RWPE1 (cell line): ENCODE data around the gene RIC3.

Experiments
- CTCF ChIA-PET: fragments of 350-600 bp; sonication (Branson Sonifier 250); formaldehyde crosslinking; extraction: SDS; loops from one replicate; lab custom pipeline; 2021; lab: Yijun Ruan, JAX
- POLR2A ChIA-PET: fragments of 400-600 bp; formaldehyde crosslinking; extraction: SDS; loops from one replicate; lab custom pipeline; 2020; ENCODE audit warnings: antibody characterized with exemption; ENCODE audit not compliant: low non-redundant PET; lab: Yijun Ruan, JAX
- DNase-seq: peaks from one replicate; pipeline ENCODE4 v3.0.0; 2012; ENCODE audit warnings: low spot score
- H3K27ac ChIP-seq: fragments of 450-650 bp; 2 replicates; pipeline ENCODE4 v1.5.1; 2017
- TF ChIP-seq, protein P1 (sequence below): fragments of 450-650 bp; conservative IDR thresholded peaks from 2 replicates; pipeline ENCODE4 v1.5.1; 2017; ENCODE audit warnings: low read depth, mild to moderate bottlenecking

RIC3 gene

DNA sequence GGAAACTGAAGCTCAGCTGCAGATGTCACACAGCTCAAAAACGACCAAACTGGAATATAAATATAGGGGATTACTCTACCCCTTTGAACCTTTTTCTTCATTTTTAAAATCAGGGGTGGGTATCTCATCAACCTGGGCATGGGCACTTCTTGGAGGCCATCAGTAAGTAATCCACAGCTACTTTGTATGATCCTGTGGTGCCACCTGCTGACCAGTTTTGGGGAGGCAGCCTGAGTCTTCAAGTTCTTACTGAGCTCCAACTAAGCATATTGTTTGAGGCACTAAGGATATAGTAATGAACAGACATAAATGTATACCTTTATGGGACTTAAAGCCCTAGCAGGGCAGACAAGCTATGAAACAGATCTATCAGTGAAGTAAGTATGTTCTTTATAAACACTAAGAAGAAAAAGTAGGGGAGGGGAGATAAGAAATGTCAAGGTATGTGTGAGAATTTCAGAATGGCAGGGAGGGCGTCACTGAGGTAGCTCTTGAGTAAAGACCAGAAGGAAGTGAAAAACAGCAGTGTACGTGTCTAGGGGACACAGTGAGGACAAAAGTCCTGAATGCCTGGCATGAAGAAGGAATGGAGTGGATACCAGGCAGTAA, 69.4 kb downstream of the RIC3 start:
- peak; percentile 60 for DNase-seq
- ChIA-PET CTCF (interaction anchor here (0.6 to 4.4 kb wide), 28 partner anchors 11 to 467 kb away, joined by 3 to 67 read pairs (median 5); partner anchors contain the start of genes EIF3F and LMO1), POLR2A (no interaction called here)
- no peak overlapping the region for H3K27ac ChIP-seq
- TF ChIP-seq, protein P1, sequence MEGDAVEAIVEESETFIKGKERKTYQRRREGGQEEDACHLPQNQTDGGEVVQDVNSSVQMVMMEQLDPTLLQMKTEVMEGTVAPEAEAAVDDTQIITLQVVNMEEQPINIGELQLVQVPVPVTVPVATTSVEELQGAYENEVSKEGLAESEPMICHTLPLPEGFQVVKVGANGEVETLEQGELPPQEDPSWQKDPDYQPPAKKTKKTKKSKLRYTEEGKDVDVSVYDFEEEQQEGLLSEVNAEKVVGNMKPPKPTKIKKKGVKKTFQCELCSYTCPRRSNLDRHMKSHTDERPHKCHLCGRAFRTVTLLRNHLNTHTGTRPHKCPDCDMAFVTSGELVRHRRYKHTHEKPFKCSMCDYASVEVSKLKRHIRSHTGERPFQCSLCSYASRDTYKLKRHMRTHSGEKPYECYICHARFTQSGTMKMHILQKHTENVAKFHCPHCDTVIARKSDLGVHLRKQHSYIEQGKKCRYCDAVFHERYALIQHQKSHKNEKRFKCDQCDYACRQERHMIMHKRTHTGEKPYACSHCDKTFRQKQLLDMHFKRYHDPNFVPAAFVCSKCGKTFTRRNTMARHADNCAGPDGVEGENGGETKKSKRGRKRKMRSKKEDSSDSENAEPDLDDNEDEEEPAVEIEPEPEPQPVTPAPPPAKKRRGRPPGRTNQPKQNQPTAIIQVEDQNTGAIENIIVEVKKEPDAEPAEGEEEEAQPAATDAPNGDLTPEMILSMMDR: peak; percentile 82

DNA sequence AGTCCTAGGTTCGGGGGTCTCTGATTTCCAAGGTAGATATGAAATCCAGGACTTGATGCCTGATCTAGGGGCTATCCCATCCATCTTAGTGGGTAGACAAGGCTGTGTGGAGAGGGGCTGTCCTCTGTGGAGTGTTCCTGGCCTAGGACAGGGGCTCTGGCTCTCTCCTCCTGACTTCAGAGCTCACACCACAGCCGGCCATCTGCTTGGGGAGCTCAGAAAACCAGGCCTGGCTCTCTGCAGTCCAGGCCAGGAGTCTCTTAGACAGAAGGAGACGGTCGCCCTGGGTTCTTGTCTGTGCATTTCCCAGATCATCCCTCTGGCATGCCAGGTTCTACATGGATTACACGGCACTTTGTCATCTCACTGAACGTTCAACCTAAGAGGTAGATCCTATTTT, 69.9 kb downstream of the RIC3 start:
- POLR2A ChIA-PET: no interaction called here
- CTCF ChIA-PET: interaction anchor here (0.9 to 4.4 kb wide), 25 partner anchors 11 to 468 kb away, joined by 3 to 67 read pairs (median 5); partner anchors contain the start of genes EIF3F and LMO1
- TF ChIP-seq, protein P1: no peak
- no peak overlapping the region for H3K27ac ChIP-seq
- no peak for DNase-seq

DNA sequence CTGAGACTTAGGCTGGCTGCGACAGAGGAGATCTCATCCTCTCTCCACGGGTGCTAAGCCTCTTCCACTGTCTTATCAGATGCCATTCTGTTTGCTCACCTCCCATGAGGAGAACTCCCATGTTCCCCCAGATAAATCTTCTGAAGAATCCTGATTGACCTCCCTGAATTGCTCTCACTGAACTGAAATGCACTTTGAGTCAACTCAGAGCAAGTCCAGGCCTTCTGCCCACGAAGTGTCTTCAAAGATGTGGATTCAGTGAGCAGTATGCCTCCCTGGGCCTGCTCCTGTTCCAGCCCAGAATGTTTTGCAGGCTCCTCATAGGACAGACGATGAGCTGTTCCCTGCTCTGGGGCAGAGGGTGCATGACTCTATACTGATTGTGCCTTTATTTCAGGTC, 70.5 kb downstream of the RIC3 start:
- no peak overlapping the region for H3K27ac ChIP-seq
- TF ChIP-seq, protein P1: no peak
- POLR2A ChIA-PET: no interaction called here
- no peak for DNase-seq
- CTCF ChIA-PET: interaction anchor here (1.2 to 4.4 kb wide), 11 partner anchors 10 to 464 kb away, joined by 3 to 67 read pairs (median 8); partner anchors contain the start of genes EIF3F and LMO1

DNA sequence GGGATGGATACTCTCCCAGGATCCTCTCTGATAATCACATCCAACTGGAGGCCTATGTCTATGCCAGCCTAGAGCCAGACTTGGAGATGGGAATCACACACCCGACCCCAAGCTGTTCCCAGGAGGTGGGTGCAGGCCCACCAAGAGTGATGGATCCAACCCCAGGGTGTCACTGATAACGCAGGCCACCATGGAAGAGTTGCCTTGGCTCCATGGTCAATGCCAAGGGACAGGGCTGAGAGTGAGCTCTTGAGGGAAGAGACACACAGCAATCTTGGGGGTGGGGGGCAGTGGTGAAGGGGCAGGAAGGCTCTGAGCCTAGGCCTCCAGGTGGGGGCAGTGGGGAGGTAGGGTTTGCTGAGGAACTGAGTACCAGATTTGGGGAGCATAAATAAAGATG, 70.9 kb downstream of the RIC3 start:
- DNase-seq: no peak
- ChIA-PET POLR2A (no interaction called here), CTCF (interaction anchor here (1.8 to 4.4 kb wide), 5 partner anchors 10 to 92 kb away, joined by 6 to 67 read pairs (median 24); no protein-coding TSS in a partner anchor)
- TF ChIP-seq, protein P1: no peak
- no peak overlapping the region for H3K27ac ChIP-seq

DNA sequence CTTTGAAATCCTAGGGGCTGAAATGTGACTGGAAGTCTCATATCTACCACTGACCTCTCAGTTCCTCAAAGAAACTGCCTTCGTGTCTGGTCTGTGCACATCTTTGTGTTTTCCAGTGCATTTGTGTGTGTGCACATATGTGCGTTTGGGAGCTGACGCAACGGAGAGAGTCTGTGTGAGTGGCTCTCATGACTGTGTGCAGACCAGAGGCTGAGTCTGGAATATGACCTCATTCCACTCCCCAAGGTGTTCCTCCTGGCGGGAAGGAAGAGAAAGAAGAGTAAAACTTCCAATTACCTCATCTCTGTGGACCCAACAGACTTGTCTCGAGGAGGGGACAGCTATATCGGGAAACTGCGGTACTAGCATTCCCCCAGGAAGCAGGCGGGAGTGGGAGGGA, 71.4 kb downstream of the RIC3 start:
- H3K27ac ChIP-seq: no peak overlapping the region
- ChIA-PET POLR2A (no interaction called here), CTCF (interaction anchor here (3.4 to 4.4 kb wide), 2 partner anchors 65 to 91 kb away, joined by 63 to 67 read pairs; no protein-coding TSS in a partner anchor)
- TF ChIP-seq, protein P1: no peak
- DNase-seq: no peak

DNA sequence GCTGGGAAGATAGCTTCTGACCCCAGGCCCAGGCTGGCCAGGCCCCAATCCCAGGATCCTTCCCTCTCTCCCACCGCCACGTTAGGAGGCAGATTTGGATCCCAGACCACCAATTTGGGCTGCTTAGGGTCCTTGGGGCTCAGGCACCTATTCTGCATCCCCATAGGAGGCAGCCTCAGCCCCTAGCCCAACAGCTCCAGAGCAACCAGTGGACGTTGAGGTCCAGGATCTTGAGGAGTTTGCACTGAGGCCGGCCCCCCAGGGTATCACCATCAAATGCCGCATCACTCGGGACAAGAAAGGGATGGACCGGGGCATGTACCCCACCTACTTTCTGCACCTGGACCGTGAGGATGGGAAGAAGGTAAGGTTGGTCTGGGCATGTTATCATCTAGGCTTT, 71.8 kb downstream of the RIC3 start:
- CTCF ChIA-PET: interaction anchor here (2.7 to 4.4 kb wide), 3 partner anchors 63 to 91 kb away, joined by 14 to 67 read pairs (median 63); no protein-coding TSS in a partner anchor
- POLR2A ChIA-PET: no interaction called here
- TF ChIP-seq, protein P1: no peak
- no peak overlapping the region for H3K27ac ChIP-seq
- no peak for DNase-seq
